DND-41 (cell line): ENCODE measurements around the gene NMNAT2.

Experiments used
- ATAC-seq: fragments of 200-7000 bp; cut with Tn5 transposase; 3 replicates; pipeline ENCODE4 v1.9.1; 2021; ENCODE audit warnings: low read depth; ENCODE audit not compliant: insufficient read depth
- DNase-seq: peaks from one replicate; pipeline ENCODE4 v3.0.0-alpha.2; 2020
- H2AFZ ChIP-seq: 2 replicates; pipeline ENCODE4 v1.6.0; 2012; ENCODE audit warnings: low read depth, low read length
- H3K27ac ChIP-seq: 2 replicates; pipeline ENCODE4 v1.5.1; 2012; ENCODE audit warnings: low read length, inconsistent platforms
- H3K27me3 ChIP-seq: fragments of 200-600 bp; sonication (generic); 2 replicates; pipeline ENCODE4 v1.6.0; 2012; ENCODE audit warnings: low read length, mild to moderate bottlenecking, inconsistent platforms; ENCODE audit not compliant: insufficient read depth, poor library complexity
- H3K36me3 ChIP-seq: 2 replicates; pipeline ENCODE4 v1.5.1; 2012; ENCODE audit warnings: low read length, inconsistent platforms; ENCODE audit not compliant: insufficient read depth
- H3K4me1 ChIP-seq: 2 replicates; pipeline ENCODE4 v1.5.1; 2012; ENCODE audit warnings: mild to moderate bottlenecking, low read length; ENCODE audit not compliant: insufficient read depth
- H3K4me2 ChIP-seq: 2 replicates; pipeline ENCODE4 v1.6.0; 2012; ENCODE audit warnings: mild to moderate bottlenecking, moderate library complexity, low read length, inconsistent platforms; ENCODE audit not compliant: insufficient read depth
- H3K4me3 ChIP-seq, 2 experiments: fragments of 200-600 bp in 1 of 2; shearing (Covaris generic) in 1 of 2; 2 replicates each; pipeline ENCODE4 v1.5.1; 2012 to 2016; ENCODE audit warnings: inconsistent platforms in 2 of 2, low read length in 2 of 2, mild to moderate bottlenecking in 2 of 2, low read depth in 1 of 2, moderate library complexity in 1 of 2
- H3K79me2 ChIP-seq: 2 replicates; pipeline ENCODE4 v1.6.0; 2012; ENCODE audit warnings: low read length, inconsistent platforms; ENCODE audit not compliant: insufficient read depth
- H3K9ac ChIP-seq: 2 replicates; pipeline ENCODE4 v1.6.0; 2012; ENCODE audit warnings: low read depth, mild to moderate bottlenecking, inconsistent platforms, low read length, moderate library complexity
- H3K9me3 ChIP-seq: 2 replicates; pipeline ENCODE4 v1.5.1; 2012; ENCODE audit warnings: low read length, moderate library complexity, mild to moderate bottlenecking, inconsistent platforms; ENCODE audit not compliant: insufficient read depth, severe bottlenecking
- H4K20me1 ChIP-seq: 2 replicates; pipeline ENCODE4 v1.6.0; 2012; ENCODE audit warnings: low read length; ENCODE audit not compliant: insufficient read depth
- CTCF ChIP-seq: IDR thresholded peaks from 2 replicates; pipeline ENCODE4 v1.5.1; 2012; ENCODE audit warnings: borderline replicate concordance, low read length, moderate library complexity, mild to moderate bottlenecking; ENCODE audit not compliant: poor library complexity, severe bottlenecking; ENCODE audit errors: extremely low read depth
- EZH2 ChIP-seq: IDR thresholded peaks from 3 replicates; pipeline ENCODE4 v1.6.1; 2012; ENCODE audit warnings: borderline replicate concordance, low read depth, mild to moderate bottlenecking, moderate library complexity, low read length, inconsistent platforms; ENCODE audit not compliant: severe bottlenecking

Gene NMNAT2

DNA sequence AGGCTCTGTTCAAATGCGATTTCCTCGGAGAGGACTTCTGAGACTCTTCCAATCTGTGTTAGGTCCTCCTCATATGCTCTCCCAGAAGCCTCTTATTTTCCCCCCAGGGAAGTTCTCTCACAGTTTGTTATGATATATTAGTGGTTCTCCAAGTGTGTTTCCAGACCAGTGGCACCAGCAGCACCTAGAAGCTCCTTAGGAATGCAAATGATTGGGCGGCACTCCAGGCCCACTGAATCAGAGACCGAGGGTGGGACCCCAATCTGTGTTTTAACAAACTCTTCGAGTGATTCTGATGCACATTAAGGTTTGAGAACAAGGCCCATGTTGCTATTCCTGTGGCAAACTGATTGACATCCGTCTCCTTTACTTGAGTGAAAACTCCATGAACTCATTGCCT lies 63.0 kb downstream of the NMNAT2 start:
- DNase-seq (no peak), ATAC-seq (no peak)
- no peaks in the 10 kb centered on the region for H3K36me3 ChIP-seq
- H3K9me3 ChIP-seq, result no peaks in the 10 kb centered on the region
- H3K4me1 ChIP-seq, result no peaks in the 10 kb centered on the region
- H4K20me1 ChIP-seq, result no peaks in the 10 kb centered on the region
- H3K4me2 ChIP-seq, result no peak overlapping the region
- H3K9ac ChIP-seq, result no peak overlapping the region
- TF ChIP-seq CTCF (no peak), EZH2 (no peak)
- H2AFZ ChIP-seq, result no peak overlapping the region
- no peak overlapping the region for H3K4me3 ChIP-seq
- H3K27me3 ChIP-seq, result peaks cover 10% of the 10 kb centered on the region
- no peaks in the 10 kb centered on the region for H3K79me2 ChIP-seq
- no peak overlapping the region for H3K27ac ChIP-seq

DNA sequence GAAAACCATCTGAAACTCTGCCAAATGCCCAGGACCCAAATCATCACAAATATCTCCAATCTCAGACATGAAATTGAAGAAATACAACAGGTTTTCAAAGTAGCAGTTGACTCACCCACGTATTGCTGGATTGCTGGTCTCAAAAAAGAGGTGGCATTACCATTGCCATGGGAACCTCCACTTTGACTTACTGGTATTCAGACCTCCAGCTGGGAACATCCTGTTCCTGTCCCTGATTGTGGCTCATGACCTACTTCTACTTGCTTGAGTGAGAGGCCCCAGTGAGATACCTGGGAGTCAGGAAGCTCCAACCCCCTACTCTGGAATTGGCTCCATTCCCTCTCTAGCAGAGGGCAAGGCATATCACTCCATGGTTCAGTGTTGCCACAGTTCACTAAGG lies 64.6 kb downstream of the NMNAT2 start:
- no peak for DNase-seq
- Histone ChIP-seq H3K4me3 (no peak overlapping the region), H3K36me3 (no peaks in the 10 kb centered on the region), H3K4me2 (no peak overlapping the region), H2AFZ (no peak overlapping the region), H3K27ac (no peak overlapping the region), H3K9ac (no peak overlapping the region), H3K27me3 (peaks cover 12% of the 10 kb centered on the region), H4K20me1 (no peaks in the 10 kb centered on the region), H3K79me2 (no peaks in the 10 kb centered on the region), H3K4me1 (no peaks in the 10 kb centered on the region), H3K9me3 (no peaks in the 10 kb centered on the region)
- no peak for TF ChIP-seq CTCF
- no peak for TF ChIP-seq EZH2
- no peak for ATAC-seq

DNA sequence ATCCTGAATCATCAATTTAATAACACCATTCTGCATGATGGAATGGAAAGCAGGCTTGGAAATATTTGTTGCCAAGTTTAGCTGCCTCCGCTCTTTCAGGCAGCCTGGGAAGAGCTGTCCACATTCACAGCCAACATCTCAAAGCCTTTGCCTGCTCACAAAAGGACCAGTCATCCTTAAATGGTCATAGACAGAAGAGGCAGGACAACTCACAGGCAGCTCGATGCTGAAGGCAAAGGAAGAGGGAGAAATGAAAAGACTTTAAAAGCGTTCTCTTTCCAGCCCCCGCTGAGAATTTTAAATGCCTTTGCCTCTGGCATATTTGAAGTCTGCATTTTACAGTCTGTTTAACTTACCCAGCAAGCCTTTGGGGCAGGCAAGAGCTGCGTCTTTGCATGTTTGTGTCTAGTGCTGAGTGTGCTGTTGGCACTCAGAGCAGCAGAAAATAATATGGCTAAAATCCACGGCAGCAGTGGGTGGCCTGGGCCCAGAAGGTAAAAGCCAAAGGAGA lies 68.9 kb downstream of the NMNAT2 start:
- DNase-seq (no peak), ATAC-seq (no peak)
- Histone ChIP-seq H3K79me2 (no peaks in the 10 kb centered on the region), H3K27me3 (peaks cover 12% of the 10 kb centered on the region), H4K20me1 (no peaks in the 10 kb centered on the region), H3K4me1 (no peaks in the 10 kb centered on the region), H3K9ac (no peak overlapping the region), H3K9me3 (no peaks in the 10 kb centered on the region), H2AFZ (no peak overlapping the region), H3K4me3 (no peak overlapping the region), H3K4me2 (no peak overlapping the region), H3K36me3 (no peaks in the 10 kb centered on the region), H3K27ac (no peak overlapping the region)
- TF ChIP-seq EZH2, result no peak
- TF ChIP-seq CTCF, result no peak

GRCh38 chr1:183346276-183346732 lies 71.9 kb downstream of the NMNAT2 start:
- H3K79me2 ChIP-seq, result no peaks in the 10 kb centered on the region
- TF ChIP-seq CTCF (no peak), EZH2 (no peak)
- no peak overlapping the region for H3K4me3 ChIP-seq
- no peaks in the 10 kb centered on the region for H3K9me3 ChIP-seq
- no peaks in the 10 kb centered on the region for H3K4me1 ChIP-seq
- H3K9ac ChIP-seq, result no peak overlapping the region
- no peak for ATAC-seq
- no peak overlapping the region for H3K27ac ChIP-seq
- H4K20me1 ChIP-seq, result no peaks in the 10 kb centered on the region
- no peak overlapping the region for H3K4me2 ChIP-seq
- H3K27me3 ChIP-seq, result peaks cover 12% of the 10 kb centered on the region
- no peaks in the 10 kb centered on the region for H3K36me3 ChIP-seq
- H2AFZ ChIP-seq, result no peak overlapping the region
- DNase-seq, result no peak
